ENCODE results near the gene ARHGAP44. TPM values are rescaled to one million over a fixed set of nuclear protein-coding genes. Genes with fewer than 3 reads are reported as not detected.

ARHGAP44 gene
- total RNA-seq, 1 experiment from 2014 or later = 7.3 TPM

DNA sequence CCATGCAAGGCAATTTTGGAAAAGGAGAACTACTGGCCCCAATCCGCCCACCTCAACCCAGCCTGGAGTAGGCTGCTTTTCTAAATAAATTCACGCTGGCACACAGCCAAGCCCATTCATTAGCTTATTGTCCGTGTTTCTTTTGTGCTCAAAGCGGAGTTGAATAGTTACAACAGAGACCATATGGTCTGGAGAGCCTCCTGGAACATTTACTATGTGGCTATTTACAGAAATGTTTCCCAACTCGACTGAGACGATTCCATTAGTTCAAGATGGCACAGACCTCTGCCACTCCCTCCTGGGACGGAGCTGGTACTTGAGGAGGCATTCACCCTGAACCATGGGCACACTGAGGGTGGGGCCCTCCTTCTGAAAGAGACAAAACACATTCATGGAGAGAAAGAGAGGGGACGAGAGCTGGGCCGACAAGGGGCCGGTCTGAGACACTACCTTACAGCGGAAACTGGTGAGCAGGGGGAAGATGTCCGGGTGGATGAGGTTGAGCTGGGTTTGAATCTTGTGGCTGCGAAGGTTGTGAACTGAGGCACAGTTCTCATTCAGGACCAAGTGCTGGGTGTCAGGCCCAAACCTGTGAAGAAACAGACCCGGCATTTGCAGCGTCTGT is 212.8 kb downstream of the ARHGAP44 start:
- Histone ChIP-seq H3K9me2 (ENCODE audit: insufficient read depth) (no peaks in the 10 kb centered on the region), H2AFZ (ENCODE audit: low read depth, low read length, poor library complexity, severe bottlenecking) (no peak overlapping the region), H3K4me2 (ENCODE audit: low read length) (no peak overlapping the region), H3K79me2 (ENCODE audit: insufficient read depth, low read length) (peaks cover 18% of the 10 kb centered on the region; the same call in 1 of the 2 replicates), H3K4me3 (replicated peaks in 1 of 2; ENCODE audit: low read depth in 1 of 2, low read length in 2 of 2) (no peak overlapping the region), H3K9me3 (ENCODE audit: control insufficient read depth in 1 of 2, insufficient read depth in 1 of 2, low read depth in 1 of 2, low read length in 2 of 2) (no peaks in the 10 kb centered on the region), H4K20me1 (ENCODE audit: insufficient read depth) (peaks cover 5% of the 10 kb centered on the region; the same call in 1 of the 2 replicates), H3K4me1 (ENCODE audit: control insufficient read depth in 1 of 2, insufficient read depth in 2 of 2, low read length in 2 of 2) (no peaks in the 10 kb centered on the region), H3K27ac (ENCODE audit: low read depth, low read length) (no peak overlapping the region), H3K9ac (ENCODE audit: low read length) (no peak overlapping the region), H3K27me3 (ENCODE audit: insufficient read depth, low read length) (no peaks in the 10 kb centered on the region), H3K36me3 (ENCODE audit: control insufficient read depth in 1 of 2, insufficient read depth in 2 of 2, low read length in 2 of 2) (peaks cover 69 to 71% of the 10 kb centered on the region in 2 experiments)
- ChIA-PET RAD21 (ENCODE audit: low non-redundant PET in 1 of 2, low total read pairs in 2 of 2, uncharacterized antibody in 2 of 2, unreplicated experiment in 2 of 2) (interaction anchor here in 1 of 2 experiments (0.6 kb wide), 1 partner anchor 713 kb away, joined by 3 read pairs; no protein-coding TSS in a partner anchor), POLR2A (interaction anchor here (1.3 kb wide), 1 partner anchor 16 kb away, joined by 3 read pairs; the partner anchor contains the start of gene ELAC2), CTCF (interaction anchor here (1.9 kb wide), 1 partner anchor 660 kb away, joined by 4 read pairs; no protein-coding TSS in a partner anchor)
- ATAC-seq (no peak), DNase-seq (ENCODE audit: low read depth, low spot score) (no peak)
- no peak for TF ChIP-seq SP1 (IDR thresholded peaks at IDR 0.05; ENCODE audit: low read depth)
- BruUV-seq (replicated peaks) = no TSS peak
- intact Hi-C loops (cut with micrococcal nuclease) = loop anchor here (2.0 kb wide), 3 partner anchors 73 to 821 kb away; no protein-coding TSS in a partner anchor

DNA sequence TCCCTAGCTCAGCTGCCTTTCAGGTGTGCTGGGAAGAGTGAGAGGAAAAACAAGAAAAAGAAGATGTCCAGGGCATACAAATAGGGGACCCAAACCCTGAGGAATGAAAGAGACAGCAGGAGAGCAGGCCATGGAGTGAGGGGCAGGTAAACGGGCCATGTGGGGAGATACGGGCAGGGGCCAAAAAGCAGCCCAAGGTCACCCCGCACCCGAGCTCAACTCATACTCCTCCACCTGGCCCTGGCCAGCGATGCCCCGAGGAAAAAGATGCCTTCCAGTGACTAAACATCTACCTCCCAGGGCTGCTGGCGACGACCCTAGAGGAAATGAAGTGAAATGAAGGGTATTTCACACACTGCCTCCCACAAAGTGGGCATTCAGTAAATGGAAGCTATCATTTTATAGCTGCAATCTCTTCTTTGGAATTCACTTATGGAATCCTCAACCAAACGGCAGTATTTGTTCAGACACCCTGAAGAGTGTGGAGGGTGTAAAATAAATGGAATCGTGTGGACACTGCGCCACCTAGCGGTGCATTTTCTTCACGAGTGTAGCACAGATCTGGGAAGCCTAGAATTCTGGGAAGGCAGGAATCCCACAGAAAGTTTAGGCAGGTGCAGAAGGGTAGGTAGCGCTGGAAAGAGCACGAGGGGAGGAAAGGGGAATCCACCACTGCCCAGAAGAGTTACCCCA is 213.6 kb downstream of the ARHGAP44 start:
- H3K36me3 ChIP-seq (ENCODE audit: control insufficient read depth in 1 of 2, insufficient read depth in 2 of 2, low read length in 2 of 2) = peaks cover 61 to 74% of the 10 kb centered on the region in 2 experiments
- H3K4me2 ChIP-seq (ENCODE audit: low read length) = no peak overlapping the region
- peak; percentile 92 for ATAC-seq
- no peaks in the 10 kb centered on the region for H3K9me2 ChIP-seq (ENCODE audit: insufficient read depth)
- H3K4me1 ChIP-seq (ENCODE audit: control insufficient read depth in 1 of 2, insufficient read depth in 2 of 2, low read length in 2 of 2) = no peaks in the 10 kb centered on the region
- H3K9me3 ChIP-seq (ENCODE audit: control insufficient read depth in 1 of 2, insufficient read depth in 1 of 2, low read depth in 1 of 2, low read length in 2 of 2) = no peaks in the 10 kb centered on the region
- H2AFZ ChIP-seq (ENCODE audit: low read depth, low read length, poor library complexity, severe bottlenecking) = no peak overlapping the region
- H3K27ac ChIP-seq (ENCODE audit: low read depth, low read length) = no peak overlapping the region
- intact Hi-C loops (cut with micrococcal nuclease) = loop anchor here (1.0 to 2.0 kb wide), 4 partner anchors 74 to 822 kb away; no protein-coding TSS in a partner anchor
- H3K9ac ChIP-seq (ENCODE audit: low read length) = no peak overlapping the region
- no peaks in the 10 kb centered on the region for H3K27me3 ChIP-seq (ENCODE audit: insufficient read depth, low read length)
- H3K4me3 ChIP-seq (replicated peaks in 1 of 2; ENCODE audit: low read depth in 1 of 2, low read length in 2 of 2) = no peak overlapping the region
- H3K79me2 ChIP-seq (ENCODE audit: insufficient read depth, low read length) = peaks cover 18% of the 10 kb centered on the region; the same call in 1 of the 2 replicates
- RAD21 ChIA-PET (ENCODE audit: low non-redundant PET in 1 of 2, low total read pairs in 2 of 2, uncharacterized antibody in 2 of 2, unreplicated experiment in 2 of 2) = interaction anchor here in 1 of 2 experiments (0.6 kb wide), 1 partner anchor 714 kb away, joined by 3 read pairs; no protein-coding TSS in a partner anchor
- peak; percentile 34 for DNase-seq (ENCODE audit: low read depth, low spot score)
- TF ChIP-seq, protein P1, sequence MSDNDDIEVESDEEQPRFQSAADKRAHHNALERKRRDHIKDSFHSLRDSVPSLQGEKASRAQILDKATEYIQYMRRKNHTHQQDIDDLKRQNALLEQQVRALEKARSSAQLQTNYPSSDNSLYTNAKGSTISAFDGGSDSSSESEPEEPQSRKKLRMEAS (IDR thresholded peaks at IDR 0.05) = no peak
- peak; percentile 76 for TF ChIP-seq RAD21 (IDR thresholded peaks at IDR 0.05; ENCODE audit: low read depth)
- TF ChIP-seq, protein P2, sequence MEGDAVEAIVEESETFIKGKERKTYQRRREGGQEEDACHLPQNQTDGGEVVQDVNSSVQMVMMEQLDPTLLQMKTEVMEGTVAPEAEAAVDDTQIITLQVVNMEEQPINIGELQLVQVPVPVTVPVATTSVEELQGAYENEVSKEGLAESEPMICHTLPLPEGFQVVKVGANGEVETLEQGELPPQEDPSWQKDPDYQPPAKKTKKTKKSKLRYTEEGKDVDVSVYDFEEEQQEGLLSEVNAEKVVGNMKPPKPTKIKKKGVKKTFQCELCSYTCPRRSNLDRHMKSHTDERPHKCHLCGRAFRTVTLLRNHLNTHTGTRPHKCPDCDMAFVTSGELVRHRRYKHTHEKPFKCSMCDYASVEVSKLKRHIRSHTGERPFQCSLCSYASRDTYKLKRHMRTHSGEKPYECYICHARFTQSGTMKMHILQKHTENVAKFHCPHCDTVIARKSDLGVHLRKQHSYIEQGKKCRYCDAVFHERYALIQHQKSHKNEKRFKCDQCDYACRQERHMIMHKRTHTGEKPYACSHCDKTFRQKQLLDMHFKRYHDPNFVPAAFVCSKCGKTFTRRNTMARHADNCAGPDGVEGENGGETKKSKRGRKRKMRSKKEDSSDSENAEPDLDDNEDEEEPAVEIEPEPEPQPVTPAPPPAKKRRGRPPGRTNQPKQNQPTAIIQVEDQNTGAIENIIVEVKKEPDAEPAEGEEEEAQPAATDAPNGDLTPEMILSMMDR (IDR thresholded peaks at IDR 0.05 in 2 of 3, conservative IDR thresholded peaks at IDR 0.05 in 1 of 3; ENCODE audit: borderline replicate concordance in 1 of 3, insufficient read depth in 1 of 3, low read depth in 2 of 3, low read length in 2 of 3) = peak; percentile 50 to 92 (median 69); a peak in 5 of 6 replicates
- no TSS peak for BruUV-seq (replicated peaks)
- peaks cover 5% of the 10 kb centered on the region; the same call in 1 of the 2 replicates for H4K20me1 ChIP-seq (ENCODE audit: insufficient read depth)
- POLR2A ChIA-PET = interaction anchor here (1.3 kb wide), 1 partner anchor 15 kb away, joined by 3 read pairs; the partner anchor contains the start of gene ELAC2
- CTCF ChIA-PET = interaction anchor here (1.9 kb wide), 1 partner anchor 660 kb away, joined by 4 read pairs; no protein-coding TSS in a partner anchor
